ENCODE measurements around the gene WDR26. TPM values are rescaled to one million over a fixed set of nuclear protein-coding genes. Genes with fewer than 3 reads are reported as not detected.

WDR26 gene
- total RNA-seq, 3 donors from 2014 or later = 88.5 to 108 (median 108) TPM

- Histone ChIP-seq H3K4me3 (no peak overlapping the region), H3K27ac (no peak overlapping the region), H3K36me3 (no peaks in the 10 kb centered on the region), H3K27me3 (no peaks in the 10 kb centered on the region), H3K9me3 (peaks cover 16 to 17% of the 10 kb centered on the region in 2 donors), H3K4me1 (no peaks in the 10 kb centered on the region)
- intact Hi-C loops (cut with DNase I; ENCODE audit: low total_unique reads) = no loop called here
- no peak for TF ChIP-seq POLR2A (IDR thresholded peaks at IDR 0.05)
- TF ChIP-seq, protein P1, sequence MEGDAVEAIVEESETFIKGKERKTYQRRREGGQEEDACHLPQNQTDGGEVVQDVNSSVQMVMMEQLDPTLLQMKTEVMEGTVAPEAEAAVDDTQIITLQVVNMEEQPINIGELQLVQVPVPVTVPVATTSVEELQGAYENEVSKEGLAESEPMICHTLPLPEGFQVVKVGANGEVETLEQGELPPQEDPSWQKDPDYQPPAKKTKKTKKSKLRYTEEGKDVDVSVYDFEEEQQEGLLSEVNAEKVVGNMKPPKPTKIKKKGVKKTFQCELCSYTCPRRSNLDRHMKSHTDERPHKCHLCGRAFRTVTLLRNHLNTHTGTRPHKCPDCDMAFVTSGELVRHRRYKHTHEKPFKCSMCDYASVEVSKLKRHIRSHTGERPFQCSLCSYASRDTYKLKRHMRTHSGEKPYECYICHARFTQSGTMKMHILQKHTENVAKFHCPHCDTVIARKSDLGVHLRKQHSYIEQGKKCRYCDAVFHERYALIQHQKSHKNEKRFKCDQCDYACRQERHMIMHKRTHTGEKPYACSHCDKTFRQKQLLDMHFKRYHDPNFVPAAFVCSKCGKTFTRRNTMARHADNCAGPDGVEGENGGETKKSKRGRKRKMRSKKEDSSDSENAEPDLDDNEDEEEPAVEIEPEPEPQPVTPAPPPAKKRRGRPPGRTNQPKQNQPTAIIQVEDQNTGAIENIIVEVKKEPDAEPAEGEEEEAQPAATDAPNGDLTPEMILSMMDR (IDR thresholded peaks at IDR 0.05) = no peak
- TF ChIP-seq POLR2AphosphoS5 (IDR thresholded peaks at IDR 0.05) = no peak
- DNase-seq (ENCODE audit: low spot score in 2 of 2) = no peak
Observed at GRCh38 chr1:224339442-224340033, 95.1 kb downstream of the WDR26 start.

DNA sequence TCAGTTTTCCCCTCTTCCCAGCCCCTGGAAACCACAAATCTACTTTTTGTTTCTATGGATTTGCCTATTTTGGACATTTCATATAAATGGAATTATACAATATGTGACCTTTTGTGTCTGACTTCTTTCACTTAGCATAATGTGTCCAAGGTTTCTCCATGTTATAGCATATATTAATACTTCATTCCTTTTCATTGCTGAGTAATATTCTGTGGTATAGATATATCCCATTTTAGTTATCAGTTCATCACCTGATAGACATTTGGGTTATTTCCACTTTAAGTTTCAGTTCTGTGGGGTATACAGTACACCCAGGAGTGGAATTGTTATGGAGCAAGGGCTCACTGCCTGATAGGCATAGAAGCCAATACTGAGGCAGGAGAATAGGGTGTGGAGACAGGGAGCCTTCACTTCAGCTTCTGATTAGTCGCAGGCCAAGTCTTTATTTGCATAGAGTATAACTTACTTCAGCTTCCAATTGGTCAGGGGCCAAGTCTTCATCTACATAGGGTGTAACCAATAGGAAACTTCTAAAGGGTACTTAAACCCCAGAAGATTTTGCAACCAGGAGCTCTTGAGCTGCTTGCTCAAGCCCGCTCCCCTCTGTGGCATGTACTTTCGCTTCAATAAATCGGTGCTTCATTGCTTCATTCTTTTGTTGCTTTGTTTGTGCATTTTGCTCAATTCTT is 96.3 kb downstream of the WDR26 start:
- TF ChIP-seq, protein P1 (IDR thresholded peaks at IDR 0.05) = no peak
- no peak for TF ChIP-seq POLR2AphosphoS5 (IDR thresholded peaks at IDR 0.05)
- TF ChIP-seq POLR2A (IDR thresholded peaks at IDR 0.05) = no peak
- H3K36me3 ChIP-seq = no peaks in the 10 kb centered on the region
- H3K27me3 ChIP-seq = no peaks in the 10 kb centered on the region
- H3K4me1 ChIP-seq = no peaks in the 10 kb centered on the region
- H3K4me3 ChIP-seq = no peak overlapping the region
- DNase-seq (ENCODE audit: low spot score in 2 of 2) = no peak
- intact Hi-C loops (cut with DNase I; ENCODE audit: low total_unique reads) = no loop called here
- H3K27ac ChIP-seq = no peak overlapping the region
- H3K9me3 ChIP-seq = peaks cover 3 to 4% of the 10 kb centered on the region in 2 donors

Other genes with a start within 250 kb of the WDR26 start
- 10 to 100 TPM; 16.0 to 46.0 (median 30.8) TPM for gene NVL, start 104.6 kb downstream of the WDR26 start, total RNA-seq
- gene CNIH4, start 77.9 kb downstream of the WDR26 start, total RNA-seq = 10 to 100 TPM; 42.9 to 54.1 (median 43.3) TPM
- gene CNIH3, start 181.5 kb upstream of the WDR26 start, total RNA-seq = 1 to 10 TPM; 3.8 to 5.2 (median 4.4) TPM

All from breast epithelium (tissue), 4 donors.